Choroid plexus epithelial cell (primary cell): ENCODE measurements around the gene FER.
"Not testable (repeated sequence)": the region's sequence is repeated elsewhere in the genome, so short reads cannot be mapped to it uniquely, and the experiment has no call there.

Experiments used
- DNase-seq: peaks from one replicate; pipeline ENCODE4 v3.0.0-alpha.2; 2010; ENCODE audit warnings: low read depth
- H3K4me3 ChIP-seq: 2 replicates; pipeline ENCODE4 v1.5.1; 2011; ENCODE audit warnings: low read depth, mild to moderate bottlenecking, control low read depth, low read length, moderate library complexity
- TF ChIP-seq, protein P1 (sequence below): conservative IDR thresholded peaks from 2 replicates; pipeline ENCODE4 v1.5.1; 2011; ENCODE audit warnings: low read depth, mild to moderate bottlenecking, control low read depth, inconsistent platforms, low read length, moderate library complexity

Gene FER

DNA sequence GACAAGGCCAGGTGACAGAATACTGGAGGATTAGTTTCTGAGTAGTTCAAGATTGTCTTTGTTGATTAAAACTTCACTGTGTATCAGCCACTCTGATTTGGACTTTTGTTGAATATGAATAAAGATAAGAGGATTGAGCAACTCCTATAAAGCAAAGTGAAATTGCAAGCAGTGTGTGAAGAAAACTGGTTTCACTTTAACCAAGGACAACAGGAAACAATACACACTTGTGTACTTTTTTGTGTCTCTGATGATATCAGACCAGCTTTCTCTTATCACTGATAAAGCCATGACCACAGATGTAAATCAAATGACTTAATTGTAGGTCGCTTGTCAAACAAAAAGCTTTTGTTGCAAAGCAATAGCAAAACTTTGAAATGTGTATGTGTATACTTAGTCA lies 268.6 kb downstream of the FER start:
- peak; percentile 64 for DNase-seq
- no peak overlapping the region for H3K4me3 ChIP-seq
- TF ChIP-seq, protein P1, sequence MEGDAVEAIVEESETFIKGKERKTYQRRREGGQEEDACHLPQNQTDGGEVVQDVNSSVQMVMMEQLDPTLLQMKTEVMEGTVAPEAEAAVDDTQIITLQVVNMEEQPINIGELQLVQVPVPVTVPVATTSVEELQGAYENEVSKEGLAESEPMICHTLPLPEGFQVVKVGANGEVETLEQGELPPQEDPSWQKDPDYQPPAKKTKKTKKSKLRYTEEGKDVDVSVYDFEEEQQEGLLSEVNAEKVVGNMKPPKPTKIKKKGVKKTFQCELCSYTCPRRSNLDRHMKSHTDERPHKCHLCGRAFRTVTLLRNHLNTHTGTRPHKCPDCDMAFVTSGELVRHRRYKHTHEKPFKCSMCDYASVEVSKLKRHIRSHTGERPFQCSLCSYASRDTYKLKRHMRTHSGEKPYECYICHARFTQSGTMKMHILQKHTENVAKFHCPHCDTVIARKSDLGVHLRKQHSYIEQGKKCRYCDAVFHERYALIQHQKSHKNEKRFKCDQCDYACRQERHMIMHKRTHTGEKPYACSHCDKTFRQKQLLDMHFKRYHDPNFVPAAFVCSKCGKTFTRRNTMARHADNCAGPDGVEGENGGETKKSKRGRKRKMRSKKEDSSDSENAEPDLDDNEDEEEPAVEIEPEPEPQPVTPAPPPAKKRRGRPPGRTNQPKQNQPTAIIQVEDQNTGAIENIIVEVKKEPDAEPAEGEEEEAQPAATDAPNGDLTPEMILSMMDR = no peak

DNA sequence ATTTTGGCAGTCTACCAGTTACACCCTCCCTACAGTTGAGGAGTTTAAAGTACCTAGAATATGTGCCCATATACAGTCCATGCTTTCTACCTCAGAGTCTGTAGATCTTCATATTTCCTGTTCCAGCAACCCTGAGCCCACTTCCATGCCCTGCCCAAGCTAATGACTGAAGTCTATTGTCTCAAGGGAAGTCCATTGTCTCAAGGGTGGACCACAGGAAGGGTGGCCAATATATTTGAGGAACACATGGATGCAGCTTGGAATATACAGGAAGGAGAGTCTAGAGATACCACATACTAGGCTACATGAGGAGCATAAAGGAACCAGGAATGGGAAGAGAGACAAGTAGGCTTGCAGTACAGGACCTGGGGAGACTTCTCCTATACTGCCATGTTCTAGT lies 274.4 kb downstream of the FER start:
- H3K4me3 ChIP-seq = no peak overlapping the region
- TF ChIP-seq, protein P1 = no peak
- DNase-seq = no peak

DNA sequence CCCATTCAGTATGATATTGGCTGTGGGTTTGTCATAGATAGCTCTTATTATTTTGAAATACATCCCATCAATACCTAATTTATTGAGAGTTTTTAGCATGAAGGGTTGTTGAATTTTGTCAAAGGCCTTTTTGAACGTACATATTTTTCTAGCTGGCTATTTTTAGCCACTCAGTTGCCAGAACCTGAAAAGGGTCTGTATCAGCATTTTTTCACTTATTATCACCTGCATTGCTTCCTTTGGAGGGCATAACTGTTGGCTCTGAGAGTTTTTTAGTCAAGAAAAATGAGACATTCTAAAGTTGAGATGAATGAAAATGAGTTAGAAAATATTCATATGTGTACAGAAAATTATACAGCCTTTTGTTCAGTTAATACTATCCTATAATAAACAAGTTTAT lies 278.0 kb downstream of the FER start:
- H3K4me3 ChIP-seq, DNase-seq: not testable (repeated sequence)

GRCh38 chr5:109027983-109028607 lies 280.4 kb downstream of the FER start:
- no peak overlapping the region for H3K4me3 ChIP-seq
- TF ChIP-seq, protein P1 = no peak
- no peak for DNase-seq

DNA sequence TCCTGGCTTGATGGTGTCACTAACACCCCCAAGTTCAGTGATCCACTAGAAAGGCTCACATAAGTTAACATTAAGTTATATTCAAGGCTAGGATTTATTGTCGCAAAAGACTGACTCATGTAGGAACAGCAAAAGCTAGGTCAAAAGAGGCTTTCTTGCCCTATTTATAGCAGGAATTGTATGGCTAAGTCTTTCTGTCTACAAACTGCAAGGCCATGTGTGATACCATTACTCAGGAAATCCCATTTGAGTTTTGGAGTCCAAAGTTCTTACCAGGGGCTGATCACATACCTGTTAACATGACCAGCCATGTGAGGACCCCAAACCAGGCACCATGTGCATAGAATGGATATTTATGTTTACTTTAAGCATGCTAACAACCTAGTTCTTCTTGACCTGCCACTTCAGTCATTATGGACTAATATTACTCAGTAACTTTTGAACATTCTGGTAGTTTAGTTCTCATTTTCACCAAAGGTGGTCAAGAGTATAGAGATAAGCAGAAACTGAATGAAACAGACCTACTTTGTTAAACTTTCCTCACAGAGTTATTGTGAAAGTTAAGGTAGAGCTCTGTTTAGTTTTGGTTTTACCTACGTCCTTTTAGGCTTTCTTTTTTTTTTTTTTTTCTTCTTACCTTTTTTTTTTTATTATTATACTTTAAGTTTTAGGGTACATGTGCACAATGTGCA lies 281.1 kb downstream of the FER start:
- DNase-seq = peak; percentile 17
- no peak overlapping the region for H3K4me3 ChIP-seq
- TF ChIP-seq, protein P1 = no peak

- DNase-seq = no peak
- TF ChIP-seq, protein P1 = no peak
- H3K4me3 ChIP-seq = no peak overlapping the region
Observed at GRCh38 chr5:109029847-109030246, 282.1 kb downstream of the FER start.

DNA sequence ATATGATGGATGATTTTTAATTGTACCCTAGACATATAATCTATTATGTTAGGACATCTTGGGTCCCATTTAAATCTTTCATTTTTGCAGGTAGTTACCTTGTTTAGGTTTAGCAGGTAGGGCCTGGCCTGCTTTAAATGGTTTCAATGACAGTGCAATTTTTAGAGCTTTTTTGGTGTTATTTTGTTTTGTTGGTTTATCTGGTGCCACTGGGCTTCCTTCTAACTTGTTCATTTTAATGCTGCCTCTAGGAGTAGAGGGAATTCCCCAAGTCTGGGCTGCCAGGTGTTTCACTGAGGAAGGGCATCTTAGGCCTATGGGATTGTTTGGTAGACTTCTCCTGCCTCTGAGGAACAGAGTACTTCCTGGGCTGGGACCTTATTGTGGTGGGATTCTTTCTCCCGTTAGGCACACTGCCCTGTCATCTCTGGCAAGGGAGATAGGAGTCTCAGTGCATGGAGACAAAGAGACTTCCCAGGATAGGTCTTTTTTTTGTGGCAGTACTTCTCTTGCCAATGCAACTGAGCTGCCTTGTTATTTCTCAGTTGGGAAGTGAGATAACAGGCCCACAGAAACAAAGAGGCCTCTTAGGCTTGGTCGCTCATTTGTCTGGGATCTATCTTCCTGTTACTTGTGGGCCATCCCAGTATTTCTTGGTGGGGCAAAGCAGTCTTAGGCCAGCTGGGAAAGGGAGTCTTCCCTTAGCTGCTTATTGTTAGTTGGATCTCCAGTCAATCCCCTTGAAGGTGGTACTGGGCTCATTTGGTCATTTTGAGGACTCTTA lies 282.9 kb downstream of the FER start:
- DNase-seq = no peak
- TF ChIP-seq, protein P1 = no peak
- H3K4me3 ChIP-seq = no peak overlapping the region
